HL-60/S4 treated with phorbol 12-myristate 13-acetate at 8.2 ng/mL for 4 days and 3 days (cell line): ENCODE data around the gene GPC1.

Source experiments
- in situ Hi-C: fragments of 300-500 bp; cut with MboI; formaldehyde crosslinking; loops from 2 replicates; pipeline ENCODE4 v1.15.0; 2022; ENCODE audit warnings: low sequenced_read_pairs

The GPC1 gene

DNA sequence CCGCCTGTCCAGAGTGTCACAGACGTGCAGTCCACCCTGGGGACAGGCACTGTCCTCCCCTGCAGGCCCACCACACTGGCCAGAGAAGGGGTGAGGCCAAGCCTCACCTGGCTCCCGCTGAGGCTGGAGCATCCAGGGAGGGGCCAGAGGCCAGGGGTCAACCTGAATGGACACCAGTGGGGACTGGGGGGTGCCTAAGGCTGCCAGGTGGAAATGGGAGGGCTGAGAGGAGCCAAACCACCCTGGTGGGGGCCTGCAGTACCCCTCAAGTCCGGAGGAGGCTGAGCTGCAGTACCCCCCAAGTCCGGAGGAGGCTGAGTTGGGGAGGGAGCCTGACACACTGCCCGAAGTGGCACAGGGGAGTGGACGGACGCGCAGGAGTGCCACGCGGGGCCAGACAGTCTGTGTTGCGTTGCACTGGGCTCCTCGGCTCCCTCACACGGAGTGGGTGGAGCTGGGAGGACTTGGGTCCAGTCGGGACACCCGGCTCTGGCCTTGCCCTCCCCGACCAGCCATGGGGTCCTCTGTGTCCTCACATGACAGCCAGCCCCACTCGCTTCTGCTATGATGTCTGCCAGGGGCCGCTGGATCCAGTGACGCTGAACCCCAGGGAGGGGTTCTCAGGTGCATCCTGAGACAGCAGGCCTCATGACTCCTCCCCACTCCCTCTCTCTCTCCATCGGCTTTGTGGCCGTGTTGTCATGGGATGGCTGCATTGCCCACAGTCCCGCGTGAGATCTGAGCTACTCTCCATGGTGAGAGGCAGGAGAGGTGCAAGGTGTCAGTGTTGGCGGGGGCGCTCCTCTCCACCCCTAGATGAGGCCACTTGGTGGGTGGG, 22.3 kb upstream of the GPC1 start:
- in situ Hi-C loops: no loop called here

DNA sequence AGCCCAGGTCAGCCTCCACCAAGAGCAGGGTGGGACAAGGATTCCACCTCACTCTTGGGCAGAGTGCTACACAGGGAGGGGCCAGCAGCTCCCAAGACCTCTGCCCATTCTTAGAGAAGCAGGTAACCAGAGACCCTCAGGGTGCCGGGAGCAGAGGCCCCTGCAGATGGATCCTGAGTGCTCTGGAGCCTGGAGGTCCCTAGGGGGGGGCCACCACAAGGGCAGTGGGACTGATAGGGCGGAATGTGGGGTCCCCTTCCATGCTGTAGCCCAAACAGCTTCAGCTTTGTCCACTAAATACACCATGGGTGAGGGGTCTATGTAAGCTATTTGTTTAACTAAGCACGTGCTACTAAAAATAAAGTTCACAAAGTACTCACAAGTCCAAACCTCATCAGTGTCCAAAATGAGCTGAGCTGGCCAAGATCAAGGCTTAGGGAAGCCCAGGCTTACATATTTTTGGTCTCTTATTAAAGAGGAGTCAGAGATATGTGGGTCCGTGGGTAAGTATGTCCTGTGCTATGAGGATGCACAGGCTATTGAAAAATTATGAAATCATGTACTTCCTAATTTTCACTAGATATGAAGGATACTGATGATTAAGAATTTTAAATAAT, 21.5 kb upstream of the GPC1 start:
- in situ Hi-C loops: no loop called here

DNA sequence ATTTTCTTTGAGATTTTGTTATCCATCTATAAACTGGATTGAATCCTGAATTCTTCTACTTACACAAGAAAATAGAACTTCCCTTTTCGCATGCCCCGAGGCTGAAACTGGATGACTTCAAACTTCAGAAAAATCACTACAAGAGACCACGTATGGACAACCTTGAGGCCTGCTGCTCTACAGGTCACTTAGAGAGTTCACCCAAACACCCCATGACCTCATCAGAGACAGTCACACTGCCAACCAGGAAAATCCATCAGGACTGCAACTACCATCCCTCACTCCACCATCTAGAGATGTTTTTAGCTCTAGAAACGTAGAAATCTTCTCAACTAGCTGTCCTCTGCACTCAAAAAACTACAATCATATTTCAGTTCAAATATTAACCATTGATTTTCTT, 18.6 kb upstream of the GPC1 start:
- in situ Hi-C loops: no loop called here

DNA sequence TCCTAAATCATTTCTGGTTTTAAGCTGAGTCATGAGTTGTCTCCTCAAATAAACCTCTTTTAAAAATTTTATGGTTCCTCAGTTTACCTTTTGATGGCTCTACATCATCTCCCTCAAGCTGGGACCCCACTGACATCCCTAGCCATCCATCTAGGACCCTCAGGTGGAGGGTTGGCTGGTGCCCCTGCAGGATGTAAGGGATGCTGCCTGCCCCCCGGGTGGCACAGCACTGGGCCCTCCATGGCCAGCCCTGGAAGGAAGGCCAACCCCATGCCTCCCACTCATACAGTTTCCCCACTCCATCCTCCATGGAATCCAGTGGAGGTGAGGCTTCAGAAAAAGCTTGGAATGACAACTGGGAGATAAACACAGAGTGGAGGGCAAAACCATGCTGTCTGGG, 17.2 kb upstream of the GPC1 start:
- in situ Hi-C loops: no loop called here

DNA sequence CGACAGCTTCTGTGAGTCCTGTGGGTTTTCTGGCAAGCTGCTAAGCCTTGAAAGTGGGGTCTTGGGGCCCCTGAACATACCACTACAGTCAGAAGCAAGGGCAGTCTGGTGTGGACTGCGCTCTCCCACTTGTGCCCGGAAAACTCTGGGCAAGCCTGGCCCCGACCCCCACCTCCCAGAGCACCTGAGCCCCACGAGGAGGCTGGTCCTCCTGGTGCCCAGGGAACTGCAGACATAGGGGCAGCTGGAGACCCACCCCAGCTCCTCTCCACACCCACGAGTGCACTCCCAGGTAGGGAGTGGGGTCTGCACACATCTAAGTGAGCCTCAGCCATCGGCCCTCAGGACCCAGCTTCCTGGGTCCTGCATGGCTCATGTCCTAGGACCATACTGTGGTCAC, 16.2 kb upstream of the GPC1 start:
- in situ Hi-C loops: no loop called here

DNA sequence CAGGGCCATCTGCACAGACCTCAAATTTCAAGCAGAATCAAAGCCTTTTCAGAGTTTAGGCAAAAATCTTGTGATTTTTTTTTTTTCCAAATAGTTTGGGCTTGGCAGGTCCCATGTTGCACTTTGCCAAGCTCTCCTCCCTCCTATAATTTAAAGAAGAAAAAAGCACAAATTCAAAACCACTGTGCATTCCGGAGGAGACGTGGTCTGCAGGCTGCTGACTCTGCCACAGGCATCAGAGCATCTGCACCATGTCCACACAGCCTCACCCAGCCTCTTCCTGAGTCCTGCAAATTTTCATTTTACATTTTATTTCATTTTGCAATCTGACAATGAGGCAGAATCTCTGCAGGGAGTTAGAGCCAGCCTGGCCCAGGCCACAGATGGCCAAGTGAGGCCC, 15.7 kb upstream of the GPC1 start:
- in situ Hi-C loops: no loop called here

DNA sequence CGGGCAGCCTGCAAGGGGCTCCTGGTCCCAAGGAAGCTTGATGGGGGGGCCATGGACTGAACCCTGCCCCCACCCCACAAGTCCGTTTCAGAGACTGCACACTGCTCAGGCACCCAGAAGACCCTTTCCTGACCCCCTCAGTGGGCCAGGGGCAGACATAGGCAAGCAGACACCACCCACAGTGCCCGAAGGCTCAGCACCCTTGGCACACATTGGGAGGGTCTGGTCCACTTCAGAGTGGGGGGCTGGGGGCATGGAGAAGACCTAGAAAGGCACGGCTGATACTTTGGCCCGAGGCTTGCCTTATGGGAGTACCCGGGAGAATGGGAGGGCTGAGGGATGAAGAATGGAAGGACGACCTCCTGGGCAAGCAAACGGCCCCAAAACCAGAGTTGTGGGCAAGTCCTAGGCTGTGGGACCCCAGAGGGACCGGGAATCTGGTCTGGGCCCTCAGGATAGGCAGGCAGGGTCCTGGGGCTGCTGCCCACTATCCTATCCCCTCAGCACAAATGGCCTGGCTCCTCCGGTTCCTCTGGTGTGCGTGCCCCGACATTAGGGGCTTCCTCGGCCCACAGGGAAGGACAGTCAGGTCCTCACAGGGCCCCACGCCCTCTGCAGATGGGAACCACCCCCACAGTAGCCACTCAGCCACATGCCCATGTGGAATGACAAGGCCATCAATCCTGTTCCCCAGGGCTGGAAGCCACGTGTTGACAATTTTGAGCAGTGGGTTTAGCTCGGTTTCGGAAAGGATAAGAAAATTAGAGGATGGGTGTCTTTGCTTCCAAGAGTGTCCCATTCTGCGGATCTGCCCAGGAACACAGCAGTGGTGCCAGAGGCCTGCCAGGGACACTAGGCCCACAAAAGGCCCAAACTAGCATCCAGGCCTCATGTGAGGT, 15.0 kb upstream of the GPC1 start:
- in situ Hi-C loops: no loop called here

DNA sequence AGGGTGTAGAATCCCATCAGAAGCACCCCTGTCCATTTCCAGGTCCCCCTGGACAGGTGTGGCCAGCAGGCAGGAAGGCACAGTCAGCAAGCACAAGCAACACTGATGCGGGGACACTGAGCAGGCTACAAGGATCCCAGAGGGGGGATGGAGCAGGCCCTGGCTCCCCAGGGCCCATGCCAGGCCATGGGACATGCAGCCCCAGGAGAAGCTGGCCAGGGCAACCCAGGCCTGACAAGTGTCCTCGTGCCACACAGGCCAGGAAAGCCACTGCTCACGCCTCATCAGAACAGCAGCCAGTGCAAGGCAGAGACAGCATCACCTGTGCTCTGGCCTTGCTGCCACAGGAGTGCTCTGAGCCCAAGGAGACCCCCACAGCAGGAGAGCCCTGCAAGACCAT, 14.1 kb upstream of the GPC1 start:
- in situ Hi-C loops: no loop called here

DNA sequence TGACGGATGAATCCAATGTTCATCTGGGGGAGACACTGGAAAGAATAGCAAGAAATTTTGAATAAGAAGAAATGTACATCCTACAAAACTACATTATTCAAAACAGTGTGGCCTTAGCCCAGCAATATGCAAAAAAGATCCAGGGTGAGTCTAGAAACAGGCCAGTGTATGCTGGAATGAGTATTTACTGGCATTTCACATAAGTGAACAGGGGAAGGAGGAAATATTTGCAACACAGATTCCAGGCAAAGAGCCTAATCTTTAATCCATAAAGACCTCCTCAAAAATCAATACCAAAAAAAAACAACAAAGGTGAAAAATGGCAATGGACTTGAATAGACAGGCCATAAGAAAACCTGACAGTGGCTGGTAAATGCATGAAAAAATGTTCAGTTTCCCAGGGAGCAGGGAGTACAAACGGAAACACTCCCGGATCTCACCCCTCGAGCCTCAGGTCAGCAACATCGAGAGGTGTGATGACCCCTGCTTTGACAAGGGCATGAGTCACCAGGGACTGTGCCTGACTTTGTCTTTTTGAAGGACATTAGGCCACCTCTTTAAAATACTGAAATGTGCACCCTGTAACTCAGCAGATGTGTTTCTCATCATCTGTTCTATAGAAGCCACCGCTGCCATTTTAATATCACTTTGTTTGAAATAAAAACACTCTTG, 12.7 kb upstream of the GPC1 start:
- in situ Hi-C loops: no loop called here

DNA sequence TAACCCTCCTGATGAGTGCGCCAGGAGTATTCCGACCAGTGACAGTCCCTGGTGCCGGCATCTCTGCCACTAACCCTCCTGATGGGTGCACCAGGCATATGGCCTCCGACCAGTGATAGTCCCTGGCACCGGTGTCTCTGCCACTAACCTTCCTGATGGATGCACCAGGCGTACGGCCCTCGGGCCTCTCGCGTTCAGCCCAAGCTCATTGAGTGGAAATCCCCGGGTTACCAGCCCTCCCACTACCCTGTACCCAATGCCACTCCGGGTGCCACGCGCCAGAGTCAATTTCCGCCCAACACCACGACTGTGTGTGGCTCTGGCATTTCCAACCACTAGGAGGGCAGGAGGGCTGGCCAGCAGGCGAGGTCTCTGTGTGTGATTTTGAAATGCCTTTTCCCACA, 11.7 kb upstream of the GPC1 start:
- in situ Hi-C loops: no loop called here

DNA sequence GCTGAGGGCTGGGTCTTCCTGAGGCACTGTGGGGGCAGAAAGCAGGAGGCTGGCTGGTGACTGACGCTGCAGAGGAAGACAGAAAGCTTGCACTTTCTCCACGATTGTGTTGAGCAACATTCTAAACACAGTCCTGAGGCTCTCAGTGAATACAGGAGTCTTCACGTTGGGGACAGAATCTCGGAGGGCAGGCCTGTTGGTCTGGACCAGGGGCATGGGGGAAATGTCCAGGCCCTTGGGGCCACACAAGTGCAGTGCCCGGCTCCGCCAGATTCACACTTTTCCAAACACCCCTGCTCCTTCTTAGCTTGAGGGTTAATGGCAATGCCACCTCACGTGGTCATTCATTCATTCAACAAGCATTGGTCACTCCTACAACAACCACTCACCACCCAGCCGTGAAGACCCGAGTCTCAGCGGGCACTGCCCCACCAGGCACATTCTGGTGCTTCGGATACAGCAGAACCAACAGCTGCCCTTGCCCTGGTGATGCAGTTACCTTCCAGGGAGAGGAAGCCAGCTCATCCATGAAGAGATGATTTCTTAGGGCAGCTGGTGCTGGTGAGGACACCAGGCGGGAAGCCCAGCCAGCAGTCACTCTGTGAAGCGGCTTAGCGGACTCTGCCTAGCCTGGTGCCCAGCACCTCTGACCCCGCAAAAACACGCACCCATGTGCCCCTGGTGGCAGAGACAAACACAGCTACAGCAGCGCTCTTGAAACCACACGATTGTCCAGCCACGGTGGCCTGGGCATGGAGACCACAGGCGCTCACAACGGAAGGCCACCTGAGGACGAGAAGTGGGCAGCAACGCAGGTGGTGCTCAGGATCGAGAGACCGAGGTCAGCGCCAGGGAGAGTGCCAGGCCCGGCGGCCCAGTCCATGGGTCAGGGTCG, 10.9 kb upstream of the GPC1 start:
- in situ Hi-C loops: loop anchor here (25.0 kb wide), 1 partner anchor 187 kb away; no protein-coding TSS in a partner anchor

DNA sequence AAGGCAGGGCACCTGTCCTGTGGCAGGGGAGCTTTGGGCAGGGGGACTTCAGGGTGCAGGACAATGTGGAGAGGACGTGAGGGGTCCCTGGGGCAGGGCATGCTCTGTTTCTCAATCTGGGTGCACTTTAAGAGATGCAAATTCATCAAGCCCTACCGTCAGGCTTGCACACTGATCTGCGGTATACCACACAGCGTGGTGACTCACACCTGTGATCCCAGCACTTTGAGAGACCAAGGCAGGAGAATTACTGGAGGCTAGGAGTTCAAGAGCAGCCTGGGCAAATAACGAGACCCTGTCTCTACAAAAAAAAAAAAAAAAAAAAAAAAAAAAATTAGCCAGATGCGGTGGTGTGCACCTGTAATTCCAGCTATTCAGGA, 10.2 kb upstream of the GPC1 start:
- in situ Hi-C loops: loop anchor here (25.0 kb wide), 1 partner anchor 188 kb away; no protein-coding TSS in a partner anchor

DNA sequence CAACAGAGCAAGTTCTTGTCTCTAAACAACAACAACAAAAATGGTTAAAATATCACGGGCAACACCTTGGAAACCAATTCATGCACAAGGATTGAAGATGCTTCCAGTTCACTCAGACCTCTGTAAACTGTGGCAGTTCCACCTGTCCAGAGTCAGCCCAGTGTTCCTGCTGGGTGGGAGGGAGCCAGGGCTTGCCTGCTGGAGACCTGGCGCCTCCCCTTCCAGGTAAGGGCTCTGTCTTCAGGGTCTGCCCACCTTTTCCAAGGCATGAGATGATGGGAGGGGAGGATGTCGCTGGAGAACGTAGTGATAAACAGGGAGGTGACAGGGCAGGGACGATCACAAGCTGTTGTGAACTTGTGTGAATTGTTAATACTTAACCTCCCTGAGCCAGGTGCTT, 9.8 kb upstream of the GPC1 start:
- in situ Hi-C loops: loop anchor here (25.0 kb wide), 1 partner anchor 188 kb away; no protein-coding TSS in a partner anchor

DNA sequence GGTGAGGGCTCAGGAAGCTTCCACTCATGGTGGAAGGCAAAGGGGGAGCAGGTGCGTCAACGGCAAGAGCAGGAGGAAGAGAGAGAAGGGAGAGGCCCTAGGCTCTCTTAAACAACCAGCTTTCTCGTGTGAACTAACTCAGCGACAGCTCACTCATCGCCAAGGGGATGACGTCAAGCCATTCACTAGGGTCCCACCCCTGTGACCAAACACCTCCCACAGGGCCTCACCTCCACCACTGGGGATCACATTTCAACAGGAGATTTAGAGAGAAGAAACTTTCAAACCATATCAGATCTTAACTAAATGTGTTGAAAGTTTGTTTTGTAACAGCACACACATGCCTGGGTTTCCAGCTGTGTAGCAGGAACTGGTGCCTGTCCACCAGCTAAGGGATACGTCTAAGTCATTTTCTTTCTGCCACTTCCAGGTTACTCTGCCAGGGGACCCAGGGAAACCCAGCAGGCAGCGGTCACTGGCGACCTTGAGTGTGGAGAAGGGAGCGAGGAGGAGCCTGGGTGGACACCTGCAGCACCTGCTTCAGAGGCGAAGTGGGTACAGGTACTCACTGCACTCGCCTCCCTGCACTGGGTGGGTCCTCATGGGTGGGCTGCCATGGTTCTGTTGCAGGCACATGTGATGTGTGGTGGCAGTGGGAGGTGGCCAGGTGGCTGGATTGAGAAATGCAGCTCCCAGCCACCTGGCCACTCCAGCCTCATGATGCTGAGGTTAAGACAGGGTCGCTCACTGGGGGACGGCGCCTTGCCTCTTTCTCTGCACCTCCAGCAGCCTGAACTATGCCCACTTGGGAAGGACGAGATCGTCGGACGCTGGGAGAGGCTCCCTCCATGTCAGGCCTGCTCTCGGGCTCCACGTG, 8.4 kb upstream of the GPC1 start:
- in situ Hi-C loops: loop anchor here (25.0 kb wide), 1 partner anchor 190 kb away; no protein-coding TSS in a partner anchor

DNA sequence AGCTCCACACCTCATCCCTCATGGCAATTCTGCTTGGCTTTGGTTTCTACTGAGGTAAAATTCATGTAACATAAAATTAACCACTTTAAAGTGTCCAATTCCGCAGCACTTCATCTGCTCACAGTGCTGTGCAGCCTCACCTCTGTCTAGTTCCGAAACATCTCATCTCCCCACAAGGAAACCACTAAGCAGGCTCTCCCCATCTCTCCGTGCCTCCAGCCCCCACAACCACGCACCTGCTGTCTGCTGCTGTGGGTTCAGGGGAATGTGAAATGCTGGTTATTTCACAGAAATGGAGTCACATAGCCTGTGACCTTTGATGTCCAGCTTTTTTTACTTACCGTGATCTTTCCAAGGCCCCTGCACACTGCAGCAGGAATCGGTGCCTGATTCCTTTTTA, 7.7 kb upstream of the GPC1 start:
- in situ Hi-C loops: loop anchor here (25.0 kb wide), 1 partner anchor 190 kb away; no protein-coding TSS in a partner anchor

DNA sequence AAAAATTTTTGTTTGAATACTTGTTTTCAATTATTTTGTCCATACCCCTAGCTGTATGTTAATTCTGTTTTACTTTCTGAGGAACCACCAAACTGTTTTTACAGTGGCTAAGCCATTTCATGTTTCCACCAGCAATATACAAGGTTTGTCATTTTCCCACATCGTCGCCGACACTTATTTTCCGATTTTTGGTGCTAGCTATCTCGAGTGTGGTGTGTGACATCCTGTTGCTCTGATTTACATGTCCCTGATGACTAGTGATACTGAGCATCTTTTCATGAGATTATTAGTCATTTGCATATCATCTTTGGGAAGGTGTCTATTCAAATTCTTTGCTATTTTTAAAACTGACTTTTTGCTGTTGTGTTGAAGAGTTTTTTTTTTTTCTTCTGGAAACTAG, 7.2 kb upstream of the GPC1 start:
- in situ Hi-C loops: loop anchor here (25.0 kb wide), 1 partner anchor 191 kb away; no protein-coding TSS in a partner anchor

DNA sequence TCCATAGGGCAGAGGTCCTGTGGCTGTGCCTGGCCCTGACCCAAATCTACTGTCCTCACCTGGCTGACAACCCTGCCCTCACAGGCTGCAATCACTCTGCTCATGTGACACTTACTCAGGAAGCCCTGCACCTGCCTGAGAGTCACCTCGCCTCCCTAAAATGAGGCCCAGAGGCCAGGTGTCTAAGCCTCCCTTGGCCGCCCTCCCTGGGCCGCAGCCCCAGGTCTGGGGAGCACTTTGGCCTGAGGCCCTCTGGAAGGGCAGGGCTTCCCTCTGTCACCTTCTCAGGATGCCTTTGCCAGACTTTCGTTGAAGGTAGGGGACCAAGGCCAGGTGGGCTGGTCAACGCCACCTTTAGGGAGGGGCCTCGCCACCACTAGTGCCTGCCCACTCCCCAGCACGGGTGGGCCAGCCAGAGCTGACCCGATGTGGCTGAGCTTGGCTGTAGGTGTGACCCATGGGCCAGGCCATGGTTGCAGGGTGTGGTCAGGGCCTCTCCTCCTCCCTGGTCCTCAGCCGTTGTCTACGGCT, 6.1 kb upstream of the GPC1 start:
- in situ Hi-C loops: loop anchor here (25.0 kb wide), 1 partner anchor 192 kb away; no protein-coding TSS in a partner anchor

DNA sequence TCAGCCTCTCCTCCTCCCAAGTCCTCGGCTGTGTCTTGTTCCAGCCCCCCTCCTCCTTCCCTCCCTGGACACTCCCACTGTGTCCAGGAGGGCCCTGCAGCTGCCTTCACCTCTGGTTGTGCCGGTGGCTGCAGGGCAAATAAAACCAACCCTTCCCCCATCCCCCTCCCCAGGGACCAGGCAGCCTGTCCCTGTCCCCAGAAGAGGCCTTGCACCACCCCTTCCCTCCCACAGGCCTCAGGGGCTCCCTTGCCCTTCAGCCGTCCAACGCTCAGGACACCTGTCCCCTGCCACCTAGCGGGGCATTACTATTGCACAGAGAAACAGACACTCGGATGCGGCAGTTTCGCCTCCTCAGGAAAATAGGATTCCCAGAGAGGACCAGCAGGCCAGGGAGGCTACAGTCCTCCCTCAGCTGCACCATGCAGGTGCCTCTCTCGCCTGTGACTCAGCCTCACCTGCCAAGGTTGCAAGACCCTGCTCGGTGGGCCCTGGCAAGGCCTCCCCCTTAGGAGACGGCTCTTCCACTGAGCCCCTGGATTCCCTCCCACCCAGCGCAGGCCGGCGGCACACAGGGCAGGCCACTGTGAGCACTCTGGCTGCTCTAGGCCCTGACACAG, 5.5 kb upstream of the GPC1 start:
- in situ Hi-C loops: loop anchor here (25.0 kb wide), 1 partner anchor 193 kb away; no protein-coding TSS in a partner anchor
